DMS 273 (cell line): ENCODE data around the gene TNNI2.
"Not testable (repeated sequence)": the region's sequence is repeated elsewhere in the genome, so short reads cannot be mapped to it uniquely, and the experiment has no call there.

ENCODE experiments used
- DNase-seq: peaks from one replicate; lab custom pipeline; 2025; ENCODE audit not compliant: unreplicated experiment; lab: John Stamatoyannopoulos, UW

TNNI2 gene

DNA sequence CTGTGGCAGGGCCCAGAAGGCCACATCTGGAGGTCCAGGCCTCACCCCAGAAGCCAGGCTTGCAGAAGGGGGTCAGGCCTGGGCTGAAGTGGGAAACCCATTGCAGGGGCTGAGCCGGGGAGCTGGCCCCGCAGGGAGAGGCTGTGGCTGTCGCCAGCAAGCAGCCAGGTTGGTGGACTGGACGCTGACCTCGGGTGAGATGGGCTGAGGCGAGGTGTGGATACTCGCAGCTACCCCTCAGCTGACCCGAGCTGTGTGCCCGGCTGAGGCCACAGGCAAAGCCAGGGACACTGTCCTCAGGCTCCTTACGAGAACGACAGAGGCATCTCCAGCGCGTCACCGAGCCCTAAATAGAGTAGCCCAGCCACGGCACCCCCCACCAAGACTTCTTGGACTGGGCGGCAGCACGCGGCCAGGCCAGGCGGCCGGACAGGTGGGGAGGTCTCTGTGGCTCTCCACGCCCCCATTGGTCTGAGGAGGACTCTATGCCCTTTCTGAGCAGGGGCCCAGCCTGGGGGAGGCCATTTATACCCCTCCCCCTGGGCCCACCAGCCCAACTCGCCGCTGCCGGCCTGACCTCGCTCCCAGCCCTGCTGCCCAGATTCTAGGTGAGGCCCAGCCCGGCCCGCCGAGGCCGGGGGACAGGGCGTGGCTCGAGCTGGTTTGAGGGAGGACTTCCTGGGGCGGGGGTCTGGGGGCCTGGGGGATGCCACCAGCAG lies at the start of gene TNNI2:
Gene TNNI2 (plus strand): TSS at position 556 of the 719 bp plus-strand sequence. CDS start 716 bp downstream, outside the sequence.
- DNase-seq = no peak

GRCh38 chr11:1791912-1792311 lies 46.9 kb upstream of the TNNI2 start:
- no peak for DNase-seq

GRCh38 chr11:1792461-1792860 lies 46.3 kb upstream of the TNNI2 start:
- no peak for DNase-seq

DNA sequence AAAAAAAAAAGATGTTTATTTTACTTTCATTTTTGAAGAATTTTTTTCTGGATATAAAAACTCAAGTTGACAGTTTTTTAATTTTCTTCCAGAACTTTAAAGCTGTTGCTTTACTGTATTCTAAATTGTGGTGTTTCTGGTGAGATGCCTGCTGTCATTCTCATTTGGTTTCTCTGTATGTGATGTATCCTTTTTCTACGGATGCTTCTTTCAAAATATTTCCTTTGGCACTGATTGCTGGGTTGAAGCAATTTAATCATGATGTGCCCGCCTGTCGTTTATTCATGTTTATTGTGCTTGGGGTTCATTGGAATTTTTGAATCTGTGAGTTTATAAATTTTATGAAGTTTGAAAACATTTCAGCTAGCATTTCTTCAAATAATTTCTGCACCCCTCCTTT lies 45.7 kb upstream of the TNNI2 start:
- no peak for DNase-seq

DNA sequence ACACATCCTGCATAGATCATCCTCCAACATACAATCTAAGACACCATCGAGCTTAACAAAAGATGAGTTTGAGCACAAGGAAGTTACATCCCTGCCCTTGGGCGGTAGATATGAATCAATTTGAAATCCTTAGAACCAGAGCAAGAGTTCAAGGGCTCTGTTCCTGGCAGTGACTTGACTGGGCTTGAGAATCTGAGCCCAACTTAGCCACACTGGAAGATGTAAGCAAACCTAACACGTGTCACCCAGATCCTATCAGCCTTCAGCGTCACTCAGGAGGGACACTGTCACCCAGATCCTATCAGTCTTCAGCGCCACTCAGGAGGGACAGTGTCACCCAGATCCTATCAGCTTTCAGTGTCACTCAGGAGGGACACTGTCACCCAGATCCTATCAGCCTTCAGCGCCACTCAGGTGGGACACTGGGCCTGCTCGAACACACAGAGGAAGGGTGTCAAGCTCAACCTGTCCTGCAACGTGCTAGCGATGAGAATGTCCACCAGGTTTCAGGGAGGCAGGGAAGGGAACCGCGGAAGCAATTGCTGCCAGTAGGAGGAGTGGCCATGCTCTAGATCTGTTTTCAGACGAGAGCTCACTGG lies 42.3 kb upstream of the TNNI2 start:
- DNase-seq = no peak

DNA sequence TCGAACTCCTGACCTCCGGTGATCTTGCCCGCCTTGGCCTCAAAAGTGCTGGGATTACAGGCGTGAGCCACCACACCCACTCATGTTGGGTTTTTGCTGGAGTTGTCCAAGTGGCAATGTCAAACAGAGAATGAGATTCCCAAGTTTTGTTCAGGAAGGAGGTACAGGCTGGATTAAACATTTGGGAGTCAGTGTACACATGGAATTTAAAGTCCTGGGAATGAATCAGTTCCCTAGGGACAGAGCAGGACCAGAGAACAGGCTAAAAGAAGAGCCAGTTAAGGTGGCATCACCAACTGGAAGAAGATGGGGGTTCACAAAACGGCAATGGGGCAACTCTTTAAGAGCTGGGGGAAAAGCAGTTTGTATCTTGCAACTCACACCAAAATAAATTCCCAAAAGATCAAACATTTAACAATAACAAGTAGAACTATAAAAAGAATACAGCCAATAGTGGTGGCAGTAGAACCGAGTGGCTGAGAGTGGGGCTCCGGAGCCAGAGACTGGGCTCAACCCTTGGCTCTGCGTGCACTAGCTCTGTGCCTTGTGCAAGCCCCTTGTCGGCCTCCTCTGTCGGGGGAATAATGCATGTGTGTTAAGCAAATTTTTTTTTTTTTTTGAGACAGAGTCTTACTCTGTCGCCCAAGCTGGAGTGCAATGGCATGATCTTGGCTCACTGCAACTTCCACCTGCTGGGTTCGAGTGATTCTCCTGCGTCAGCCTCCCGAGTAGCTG lies 41.2 kb upstream of the TNNI2 start:
- no peak for DNase-seq

DNA sequence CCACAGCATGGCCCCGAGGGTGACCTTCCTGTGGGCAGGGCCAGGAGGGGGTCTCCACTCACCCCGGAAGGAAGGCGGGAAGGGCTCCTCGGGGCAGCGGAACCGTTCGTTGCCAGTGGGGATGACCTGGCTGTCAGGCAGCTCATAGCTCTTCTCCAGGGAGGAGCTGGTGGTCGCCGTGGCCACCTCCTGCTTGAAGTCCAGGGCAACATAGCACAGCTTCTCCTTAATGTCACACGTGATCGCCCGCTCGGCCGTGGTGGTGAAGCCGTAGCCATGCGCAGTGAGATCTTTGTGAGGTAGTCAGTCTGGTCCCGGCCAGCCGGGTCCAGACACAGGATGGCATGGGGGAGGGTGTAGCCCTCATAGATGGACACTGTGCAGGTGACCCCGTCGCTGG lies 35.5 kb upstream of the TNNI2 start:
- no peak for DNase-seq

- DNase-seq = not testable (repeated sequence)
These were observed 34.8 kb upstream of the TNNI2 start for GRCh38 chr11:1803835-1804519.

- DNase-seq = no peak
These were observed 33.3 kb upstream of the TNNI2 start for GRCh38 chr11:1805525-1805924.

DNA sequence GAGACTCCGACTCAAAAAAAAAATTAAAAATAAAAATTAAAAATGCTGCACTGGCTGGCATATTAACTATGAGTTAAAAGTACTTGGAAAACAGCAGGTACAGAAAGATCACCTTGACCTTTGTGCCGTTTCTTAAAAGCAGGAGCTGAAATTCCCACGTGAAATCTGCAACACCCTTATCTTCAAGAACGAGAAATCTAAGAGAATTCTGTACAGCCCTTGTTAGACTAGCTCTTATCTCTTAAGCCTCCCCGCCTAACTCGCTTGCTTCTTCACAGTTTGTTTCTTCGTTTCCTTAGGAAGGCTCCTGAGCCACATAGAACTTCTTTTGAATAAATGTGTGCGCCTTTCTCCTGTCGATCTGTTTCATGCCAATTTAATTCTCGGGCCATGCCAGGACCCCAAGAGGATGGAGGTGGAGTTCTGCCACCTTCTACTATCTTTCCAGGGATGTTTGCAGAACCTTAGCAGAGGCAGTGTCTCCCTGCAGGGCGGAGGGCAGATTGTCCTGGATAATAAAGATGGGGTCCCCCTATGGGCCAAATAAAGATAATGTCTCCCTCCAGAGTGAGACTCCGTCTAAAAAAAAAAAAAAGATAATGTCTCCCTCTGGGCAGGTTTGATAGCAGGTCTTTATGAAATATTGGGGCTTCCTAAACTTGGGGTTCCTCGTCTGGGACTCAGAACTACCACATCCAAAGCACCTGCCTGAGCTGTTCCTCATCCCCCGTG lies 31.4 kb upstream of the TNNI2 start:
- no peak for DNase-seq

- DNase-seq = no peak
These were observed 28.0 kb upstream of the TNNI2 start for GRCh38 chr11:1810761-1811160.

DNA sequence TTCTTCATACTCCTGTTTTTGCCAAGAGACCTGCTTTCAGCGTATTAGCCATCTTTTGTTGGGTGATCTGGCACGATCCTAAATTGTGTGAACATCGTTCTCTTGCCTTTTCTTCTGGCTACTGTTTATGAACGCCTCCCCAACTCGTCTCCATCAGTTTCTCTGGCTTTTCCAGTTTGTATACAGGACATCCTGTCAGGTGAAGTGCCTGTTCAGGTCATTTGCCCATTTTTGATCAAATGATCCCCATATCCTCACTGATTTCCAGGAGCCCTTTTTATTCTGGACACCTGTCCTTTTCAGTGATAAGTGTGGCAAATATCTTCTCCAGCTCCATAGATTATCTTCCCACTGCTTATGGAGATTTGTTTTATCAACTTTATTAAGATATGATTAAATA lies 26.5 kb upstream of the TNNI2 start:
- no peak for DNase-seq

- no peak for DNase-seq
These were observed 26.0 kb upstream of the TNNI2 start for GRCh38 chr11:1812801-1813200.

GRCh38 chr11:1813356-1813755 lies 25.4 kb upstream of the TNNI2 start:
- not testable (repeated sequence) for DNase-seq

DNA sequence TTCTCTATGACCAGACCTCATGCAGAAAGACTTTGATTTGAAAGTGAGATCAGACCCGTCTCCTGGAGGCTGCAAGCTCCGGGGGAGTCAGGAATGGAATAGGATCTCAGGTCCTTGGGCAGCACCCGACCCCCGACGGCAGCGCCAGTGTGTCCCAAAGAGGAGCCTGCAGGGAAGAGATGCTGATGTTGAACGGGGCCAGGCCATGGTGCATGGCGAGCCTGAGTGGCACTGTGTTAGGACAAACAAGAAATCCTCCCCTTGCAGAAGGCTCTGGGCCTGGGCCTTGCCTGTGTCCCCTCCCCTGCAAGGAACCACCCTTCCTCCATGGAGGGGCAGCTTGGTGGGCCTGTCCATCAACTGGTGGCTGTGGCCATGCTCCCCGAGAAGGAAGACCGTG lies 24.1 kb upstream of the TNNI2 start:
- DNase-seq = no peak

- no peak for DNase-seq
These were observed 23.5 kb upstream of the TNNI2 start for GRCh38 chr11:1815311-1815710.

- DNase-seq = no peak
These were observed 23.0 kb upstream of the TNNI2 start for GRCh38 chr11:1815751-1816150.

- no peak for DNase-seq
These were observed 21.8 kb upstream of the TNNI2 start for GRCh38 chr11:1817000-1817399.

- no peak for DNase-seq
These were observed 21.3 kb upstream of the TNNI2 start for GRCh38 chr11:1817511-1817910.

DNA sequence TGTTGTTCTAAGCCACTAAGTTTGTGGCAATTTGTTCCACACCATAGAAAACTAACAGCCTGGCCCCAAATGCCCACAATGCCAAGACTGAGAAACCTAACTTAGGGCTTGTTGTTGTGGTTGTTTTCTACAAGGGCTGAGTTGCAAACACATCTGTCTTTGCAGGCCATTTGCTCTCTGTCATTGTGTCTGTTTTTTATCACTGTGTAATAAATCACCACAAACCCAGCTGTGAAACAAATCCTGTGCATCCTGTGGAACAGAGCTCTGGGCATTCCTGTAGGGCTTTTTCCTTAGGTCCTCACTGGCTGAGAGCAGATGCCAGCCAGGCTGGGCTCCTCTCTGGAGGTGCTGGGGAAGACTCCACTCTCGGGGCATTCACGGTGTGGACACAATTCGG lies 19.7 kb upstream of the TNNI2 start:
- DNase-seq = no peak
